ENCODE data around the gene REXO1. TPM values are rescaled to one million over a fixed set of nuclear protein-coding genes. Genes with fewer than 3 reads are reported as not detected.
"Not testable (repeated sequence)": the region's sequence is repeated elsewhere in the genome, so short reads cannot be mapped to it uniquely, and the experiment has no call there.

Gene REXO1
- total and polyA plus RNA-seq, 5 experiments from 2014 or later: 2.7 to 86.2 (median 6.8) TPM

- peaks cover 3 to 7% (median 6%) of the 10 kb centered on the region in 3 donors for H3K36me3 Mint-ChIP-seq
- H3K9me3 Mint-ChIP-seq: peaks cover 0 to 2% (median 0%) of the 10 kb centered on the region in 9 donors
- no peaks in the 10 kb centered on the region for H3K27me3 Mint-ChIP-seq
- H3K4me1 Mint-ChIP-seq: peaks cover 22 to 42% (median 35%) of the 10 kb centered on the region in 4 donors
- ATAC-seq: peak; percentile 3 to 4
- peak overlapping the region; percentile 96 to 100 (median 100) for H3K27ac Mint-ChIP-seq
- POLR2A ChIA-PET: interaction anchor here (2.0 to 8.7 kb wide), 7 partner anchors 7 to 58 kb away, joined by 6 to 113 read pairs (median 12); no protein-coding TSS in a partner anchor
- peak in 1 of 10 donors; percentile 45 for DNase-seq
- H3K4me3 Mint-ChIP-seq: peak overlapping the region; percentile 93 to 100 (median 99)
These were observed 35.5 kb upstream of the REXO1 start for GRCh38 chr19:1883784-1884183.

DNA sequence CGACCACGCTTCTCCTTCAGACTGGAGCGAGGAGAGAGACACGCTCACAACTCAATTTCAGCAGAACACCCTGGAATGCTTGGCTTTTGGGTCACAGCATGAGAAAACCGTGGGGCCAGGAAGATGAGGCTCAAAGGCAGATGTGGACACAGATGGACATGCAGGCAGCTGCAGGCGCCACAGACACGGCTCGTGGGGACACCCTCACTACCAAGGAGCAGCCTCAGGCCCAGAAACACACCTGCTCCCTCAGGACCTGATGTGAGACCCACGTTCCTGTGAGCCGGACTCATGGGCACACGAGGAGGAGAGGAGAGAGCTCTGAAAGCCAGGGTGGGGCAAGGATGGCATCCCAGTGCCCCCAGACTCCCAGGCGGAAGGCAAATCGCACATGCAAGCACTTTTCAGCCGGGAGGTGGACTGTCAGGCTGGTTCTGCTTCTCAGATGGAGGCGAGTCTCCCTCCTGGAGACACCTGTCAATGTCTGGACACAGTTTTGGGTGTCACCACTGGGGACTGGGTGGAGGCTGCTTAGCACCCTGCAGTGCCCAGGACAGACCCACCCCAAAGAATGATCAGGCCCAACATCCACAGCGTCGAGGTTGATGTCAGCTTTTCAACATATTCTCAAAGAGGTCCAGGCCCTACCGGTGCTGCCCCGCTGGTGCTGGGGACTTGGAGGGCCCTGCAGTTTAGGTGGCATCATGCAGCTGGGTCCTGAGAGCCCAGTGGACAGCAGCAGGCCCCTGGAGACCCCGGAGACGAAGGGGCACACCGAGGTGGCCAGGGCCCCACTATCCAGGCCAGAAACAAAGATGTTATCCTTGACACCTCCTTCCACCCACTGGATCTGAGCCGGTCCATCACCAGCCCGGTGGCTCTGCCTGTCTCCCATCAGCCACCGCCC, 34.8 kb upstream of the REXO1 start:
- H3K9me3 Mint-ChIP-seq: peaks cover 0 to 2% (median 0%) of the 10 kb centered on the region in 9 donors
- peaks cover 3 to 7% (median 6%) of the 10 kb centered on the region in 3 donors for H3K36me3 Mint-ChIP-seq
- POLR2A ChIA-PET: interaction anchor here (1.7 to 8.7 kb wide), 8 partner anchors 8 to 593 kb away, joined by 5 to 113 read pairs (median 9); partner anchors contain the start of gene GADD45B
- H3K27ac Mint-ChIP-seq: peak overlapping the region; percentile 96 to 100 (median 100)
- H3K4me1 Mint-ChIP-seq: peaks cover 22 to 40% (median 35%) of the 10 kb centered on the region in 4 donors
- peak overlapping the region; percentile 93 to 100 (median 99) for H3K4me3 Mint-ChIP-seq
- ATAC-seq (no peak), DNase-seq (no peak)
- H3K27me3 Mint-ChIP-seq: no peaks in the 10 kb centered on the region

DNA sequence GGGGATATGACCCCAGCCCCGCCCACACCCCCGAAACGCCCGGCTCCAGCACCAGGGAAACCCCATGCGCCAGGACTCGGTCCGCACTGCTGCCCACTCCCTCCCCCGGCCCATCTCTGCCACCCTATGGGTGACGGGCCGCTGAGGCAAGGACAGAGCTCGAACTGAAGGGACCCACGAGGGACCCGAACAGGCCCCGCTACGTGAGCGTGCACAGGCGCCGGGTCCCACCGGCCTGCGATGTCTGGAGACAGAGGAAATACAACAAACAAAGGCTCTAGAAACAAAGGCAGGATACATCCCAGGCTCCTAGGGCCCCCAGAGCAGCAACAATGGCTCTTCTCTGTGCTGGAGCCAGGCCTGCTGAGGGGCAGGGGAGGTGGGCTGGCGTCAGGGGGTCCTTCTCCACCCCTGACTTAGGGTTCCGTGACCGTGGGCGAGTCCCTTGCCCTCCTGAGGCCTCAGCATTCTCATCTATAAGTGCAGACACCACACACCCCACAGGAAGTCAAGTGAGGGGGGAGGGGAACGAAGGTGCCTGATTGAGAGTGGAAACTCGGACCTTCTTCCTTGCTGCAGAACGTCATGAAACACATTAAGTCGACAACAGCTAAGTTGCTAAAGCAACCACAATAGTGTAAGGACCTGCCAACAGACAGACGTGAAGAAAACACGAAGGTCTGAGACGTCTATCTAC, 34.0 kb upstream of the REXO1 start:
- ATAC-seq (peak; percentile 67 to 74), DNase-seq (peak in 9 of 10 donors; percentile 60 to 93 (median 87))
- POLR2A ChIA-PET: interaction anchor here (0.6 to 8.7 kb wide), 9 partner anchors 13 to 594 kb away, joined by 3 to 113 read pairs (median 6); partner anchors contain the start of genes GADD45B and MOB3A
- Mint-ChIP-seq H3K4me1 (peaks cover 22 to 35% (median 33%) of the 10 kb centered on the region in 4 donors), H3K9me3 (peaks cover 0 to 2% (median 0%) of the 10 kb centered on the region in 9 donors), H3K36me3 (peaks cover 3 to 7% (median 6%) of the 10 kb centered on the region in 3 donors), H3K27me3 (no peaks in the 10 kb centered on the region), H3K4me3 (peak overlapping the region; percentile 93 to 100 (median 99)), H3K27ac (peak overlapping the region; percentile 96 to 100 (median 100))

GRCh38 chr19:1881393-1882088, 33.3 kb upstream of the REXO1 start:
- POLR2A ChIA-PET: interaction anchor here (0.8 to 8.7 kb wide), 7 partner anchors 14 to 594 kb away, joined by 3 to 113 read pairs (median 8); partner anchors contain the start of genes GADD45B and MOB3A
- DNase-seq, H3K36me3 Mint-ChIP-seq, H3K27me3 Mint-ChIP-seq, H3K9me3 Mint-ChIP-seq: not testable (repeated sequence)
- ATAC-seq: peak in 1 of 2 donors; percentile 3
- H3K27ac Mint-ChIP-seq: peak overlapping the region; percentile 96 to 100 (median 100)
- H3K4me1 Mint-ChIP-seq: peaks cover 22 to 36% (median 33%) of the 10 kb centered on the region in 4 donors
- H3K4me3 Mint-ChIP-seq: peak overlapping the region; percentile 93 to 100 (median 99)

- H3K36me3 Mint-ChIP-seq: peaks cover 3 to 7% (median 6%) of the 10 kb centered on the region in 3 donors
- no peak for ATAC-seq
- H3K4me3 Mint-ChIP-seq: peak overlapping the region in 9 of 10 donors; percentile 28 to 68 (median 58)
- peaks cover 0 to 2% (median 0%) of the 10 kb centered on the region in 9 donors for H3K9me3 Mint-ChIP-seq
- DNase-seq: no peak
- H3K4me1 Mint-ChIP-seq: peaks cover 25 to 40% (median 37%) of the 10 kb centered on the region in 4 donors
- no peaks in the 10 kb centered on the region for H3K27me3 Mint-ChIP-seq
- peak overlapping the region in 8 of 10 donors; percentile 41 to 90 (median 81) for H3K27ac Mint-ChIP-seq
- POLR2A ChIA-PET: interaction anchor here (0.8 to 8.7 kb wide), 5 partner anchors 14 to 47 kb away, joined by 6 to 113 read pairs (median 9); no protein-coding TSS in a partner anchor
These were observed 32.5 kb upstream of the REXO1 start for GRCh38 chr19:1880611-1881392.

DNA sequence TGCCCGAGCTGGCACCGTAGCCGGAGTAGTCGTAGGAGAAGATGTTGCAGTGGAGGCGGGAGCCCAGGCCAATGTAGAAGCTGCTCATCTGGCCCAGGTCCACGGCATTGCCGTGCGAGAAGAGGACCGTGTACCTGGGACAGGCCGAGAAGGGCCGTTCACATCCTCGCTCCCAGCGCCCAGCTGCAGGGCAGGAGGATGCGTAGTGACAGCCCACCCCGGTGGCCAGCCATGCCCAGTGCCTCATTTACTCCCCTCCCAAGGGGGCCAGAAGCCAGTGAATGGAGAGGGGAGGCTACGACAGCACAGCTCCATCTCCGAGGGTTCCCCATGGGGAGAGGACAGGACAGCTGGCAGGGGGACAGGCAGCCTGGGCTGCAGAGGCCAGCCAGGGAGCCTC, 31.7 kb upstream of the REXO1 start:
- H3K4me1 Mint-ChIP-seq: peaks cover 25 to 44% (median 37%) of the 10 kb centered on the region in 4 donors
- H3K36me3 Mint-ChIP-seq, ATAC-seq, DNase-seq, H3K27me3 Mint-ChIP-seq, H3K9me3 Mint-ChIP-seq: not testable (repeated sequence)
- peak overlapping the region in 8 of 10 donors; percentile 41 to 90 (median 70) for H3K27ac Mint-ChIP-seq
- peak overlapping the region in 4 of 10 donors; percentile 30 to 63 (median 49) for H3K4me3 Mint-ChIP-seq
- POLR2A ChIA-PET: interaction anchor here (4.9 to 8.7 kb wide), 2 partner anchors 16 to 23 kb away, joined by 35 to 113 read pairs; no protein-coding TSS in a partner anchor

- peak overlapping the region in 1 of 10 donors; percentile 41 for H3K4me3 Mint-ChIP-seq
- POLR2A ChIA-PET, H3K27me3 Mint-ChIP-seq, DNase-seq, ATAC-seq, H3K36me3 Mint-ChIP-seq, H3K9me3 Mint-ChIP-seq: not testable (repeated sequence)
- peak overlapping the region in 5 of 10 donors; percentile 29 to 58 (median 40) for H3K27ac Mint-ChIP-seq
- peaks cover 22 to 46% (median 40%) of the 10 kb centered on the region in 4 donors for H3K4me1 Mint-ChIP-seq
These were observed 30.3 kb upstream of the REXO1 start for GRCh38 chr19:1878583-1878982.

GRCh38 chr19:1877280-1877660, 29.0 kb upstream of the REXO1 start:
- H3K27ac Mint-ChIP-seq, DNase-seq, H3K9me3 Mint-ChIP-seq, ATAC-seq, H3K36me3 Mint-ChIP-seq, H3K27me3 Mint-ChIP-seq, H3K4me3 Mint-ChIP-seq: not testable (repeated sequence)
- POLR2A ChIA-PET: interaction anchor here (0.9 to 2.7 kb wide), 7 partner anchors 8 to 396 kb away, joined by 3 to 37 read pairs (median 12); partner anchors contain the start of gene ABHD17A
- peaks cover 16 to 44% (median 35%) of the 10 kb centered on the region in 4 donors for H3K4me1 Mint-ChIP-seq

DNA sequence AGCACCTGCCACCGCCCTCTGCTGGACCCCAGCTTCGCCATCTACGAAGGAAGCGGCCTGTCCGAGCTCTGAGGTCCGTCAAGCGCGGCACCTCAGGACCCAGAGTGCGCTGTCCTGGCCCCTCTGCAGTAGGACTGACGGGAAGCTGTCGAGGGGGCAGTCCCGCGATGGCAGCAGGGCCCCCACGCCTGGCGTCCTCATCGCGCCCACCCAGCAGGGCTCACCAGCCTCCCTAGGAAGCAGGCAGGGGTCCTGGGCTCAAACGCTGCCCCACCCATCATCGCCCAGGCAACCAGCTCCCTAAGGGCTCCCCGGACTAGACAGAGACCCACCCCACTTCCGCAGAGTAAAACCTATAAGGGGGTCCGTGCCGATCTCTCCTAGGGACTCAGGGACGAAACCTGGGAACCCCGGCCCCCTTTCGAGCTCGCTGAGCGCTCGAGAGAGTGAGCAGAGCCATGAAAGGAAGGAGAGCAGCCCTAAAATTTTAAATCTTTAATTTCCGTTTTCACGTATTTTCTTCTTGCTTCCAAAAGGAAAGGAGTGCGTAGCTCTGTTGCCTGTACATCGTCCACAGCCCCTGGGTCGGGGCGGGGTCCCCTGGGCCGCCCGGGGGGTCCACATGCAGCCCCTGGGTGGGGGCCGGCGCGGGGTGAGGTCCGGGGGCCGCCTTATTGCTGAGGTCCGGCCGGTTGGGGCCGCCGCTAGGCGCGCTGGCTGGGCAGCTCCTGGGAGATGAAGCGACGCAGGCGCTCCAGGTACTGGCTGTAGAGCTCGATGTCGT, 28.4 kb upstream of the REXO1 start:
- H3K36me3 Mint-ChIP-seq, H3K27me3 Mint-ChIP-seq, H3K9me3 Mint-ChIP-seq, DNase-seq: not testable (repeated sequence)
- ATAC-seq: peak; percentile 5 to 19
- POLR2A ChIA-PET: interaction anchor here (0.5 to 3.9 kb wide), 19 partner anchors 8 to 753 kb away, joined by 3 to 37 read pairs (median 5); partner anchors contain the start of genes ABHD17A and MBD3
- Mint-ChIP-seq H3K4me1 (peaks cover 13 to 39% (median 33%) of the 10 kb centered on the region in 4 donors), H3K27ac (peak overlapping the region; percentile 87 to 99 (median 97)), H3K4me3 (peak overlapping the region; percentile 85 to 99 (median 97))

All from naive thymus-derived CD8-positive, alpha-beta T cell (primary cell).